ENCODE data around the gene COX14.

Gene COX14

DNA sequence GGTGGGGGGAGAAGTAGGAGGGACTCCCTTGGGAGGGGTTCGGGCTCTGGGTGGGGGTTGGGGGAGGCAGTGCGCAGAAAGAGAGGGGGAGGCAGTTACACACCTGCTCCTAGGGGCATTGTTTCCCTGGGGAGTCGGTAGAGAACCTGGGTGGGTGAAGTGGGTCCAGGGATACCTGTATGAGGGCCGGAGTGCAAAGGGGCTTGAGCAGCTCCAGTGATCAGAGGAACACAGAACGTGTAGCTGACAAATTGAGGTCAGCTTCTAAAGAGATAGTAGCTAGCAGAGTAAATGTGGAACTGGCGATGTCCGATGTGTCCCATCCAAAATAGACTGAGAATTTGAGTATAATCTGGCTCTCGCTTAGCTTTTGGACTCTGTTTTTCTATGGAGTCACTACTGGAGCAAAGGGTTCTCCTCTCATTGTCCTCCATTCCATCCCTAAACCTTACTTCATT is 26.4 kb upstream of the COX14 start:
- Histone ChIP-seq H3K9ac (ENCODE audit: low read length) (peak overlapping the region; percentile 78), H3K4me3 (ENCODE audit: low read length) (peak overlapping the region; percentile 80), H3K27ac (ENCODE audit: low read length) (peak overlapping the region; percentile 76), H3K4me2 (ENCODE audit: low read length) (peak overlapping the region; percentile 81), H2AFZ (ENCODE audit: low read depth, low read length) (no peak overlapping the region), H3K9me3 (ENCODE audit: insufficient read depth, low read length) (no peaks in the 10 kb centered on the region), H3K36me3 (replicated peaks; ENCODE audit: low read depth, low read length) (peaks cover 30% of the 10 kb centered on the region), H3K79me2 (ENCODE audit: low read length) (peaks cover 20% of the 10 kb centered on the region), H4K20me1 (ENCODE audit: insufficient read depth, low read length) (peaks cover 5% of the 10 kb centered on the region), H3K4me1 (ENCODE audit: low read length) (peaks cover 6% of the 10 kb centered on the region; the same call in 1 of the 2 replicates), H3K27me3 (ENCODE audit: low read depth, low read length) (no peaks in the 10 kb centered on the region)
- TF ChIP-seq, protein P1, sequence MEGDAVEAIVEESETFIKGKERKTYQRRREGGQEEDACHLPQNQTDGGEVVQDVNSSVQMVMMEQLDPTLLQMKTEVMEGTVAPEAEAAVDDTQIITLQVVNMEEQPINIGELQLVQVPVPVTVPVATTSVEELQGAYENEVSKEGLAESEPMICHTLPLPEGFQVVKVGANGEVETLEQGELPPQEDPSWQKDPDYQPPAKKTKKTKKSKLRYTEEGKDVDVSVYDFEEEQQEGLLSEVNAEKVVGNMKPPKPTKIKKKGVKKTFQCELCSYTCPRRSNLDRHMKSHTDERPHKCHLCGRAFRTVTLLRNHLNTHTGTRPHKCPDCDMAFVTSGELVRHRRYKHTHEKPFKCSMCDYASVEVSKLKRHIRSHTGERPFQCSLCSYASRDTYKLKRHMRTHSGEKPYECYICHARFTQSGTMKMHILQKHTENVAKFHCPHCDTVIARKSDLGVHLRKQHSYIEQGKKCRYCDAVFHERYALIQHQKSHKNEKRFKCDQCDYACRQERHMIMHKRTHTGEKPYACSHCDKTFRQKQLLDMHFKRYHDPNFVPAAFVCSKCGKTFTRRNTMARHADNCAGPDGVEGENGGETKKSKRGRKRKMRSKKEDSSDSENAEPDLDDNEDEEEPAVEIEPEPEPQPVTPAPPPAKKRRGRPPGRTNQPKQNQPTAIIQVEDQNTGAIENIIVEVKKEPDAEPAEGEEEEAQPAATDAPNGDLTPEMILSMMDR (IDR thresholded peaks at IDR 0.05; ENCODE audit: low read depth, low read length): no peak
- TF ChIP-seq EZH2phosphoT487 (IDR thresholded peaks at IDR 0.05; ENCODE audit: low read depth): no peak

DNA sequence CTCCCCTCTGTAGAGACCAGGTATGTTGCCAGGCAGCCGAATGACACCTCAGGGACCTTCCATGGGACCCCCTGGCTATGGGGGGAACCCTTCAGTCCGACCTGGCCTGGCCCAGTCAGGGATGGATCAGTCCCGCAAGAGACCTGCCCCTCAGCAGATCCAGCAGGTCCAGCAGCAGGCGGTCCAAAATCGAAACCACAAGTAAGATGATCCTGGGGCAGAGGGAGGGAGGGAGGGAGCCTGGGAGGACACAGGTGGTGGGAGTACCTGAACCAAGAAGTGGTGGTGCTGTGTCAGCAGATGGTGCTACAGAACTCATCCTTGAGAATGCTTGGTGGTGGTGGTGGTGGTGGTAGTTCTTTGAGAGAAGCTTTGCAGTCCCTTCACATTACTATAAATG is 25.9 kb upstream of the COX14 start:
- peaks cover 6% of the 10 kb centered on the region; the same call in 1 of the 2 replicates for H3K4me1 ChIP-seq (ENCODE audit: low read length)
- H4K20me1 ChIP-seq (ENCODE audit: insufficient read depth, low read length): peaks cover 5% of the 10 kb centered on the region
- no peaks in the 10 kb centered on the region for H3K9me3 ChIP-seq (ENCODE audit: insufficient read depth, low read length)
- peak overlapping the region; percentile 76 for H3K27ac ChIP-seq (ENCODE audit: low read length)
- peak overlapping the region; percentile 81 for H3K4me2 ChIP-seq (ENCODE audit: low read length)
- TF ChIP-seq EZH2phosphoT487 (IDR thresholded peaks at IDR 0.05; ENCODE audit: low read depth): no peak
- TF ChIP-seq, protein P1 (IDR thresholded peaks at IDR 0.05; ENCODE audit: low read depth, low read length): no peak
- H2AFZ ChIP-seq (ENCODE audit: low read depth, low read length): no peak overlapping the region
- H3K27me3 ChIP-seq (ENCODE audit: low read depth, low read length): no peaks in the 10 kb centered on the region
- H3K36me3 ChIP-seq (replicated peaks; ENCODE audit: low read depth, low read length): peaks cover 32% of the 10 kb centered on the region
- peak overlapping the region; percentile 78 for H3K9ac ChIP-seq (ENCODE audit: low read length)
- H3K79me2 ChIP-seq (ENCODE audit: low read length): peaks cover 20% of the 10 kb centered on the region
- H3K4me3 ChIP-seq (ENCODE audit: low read length): peak overlapping the region; percentile 80

DNA sequence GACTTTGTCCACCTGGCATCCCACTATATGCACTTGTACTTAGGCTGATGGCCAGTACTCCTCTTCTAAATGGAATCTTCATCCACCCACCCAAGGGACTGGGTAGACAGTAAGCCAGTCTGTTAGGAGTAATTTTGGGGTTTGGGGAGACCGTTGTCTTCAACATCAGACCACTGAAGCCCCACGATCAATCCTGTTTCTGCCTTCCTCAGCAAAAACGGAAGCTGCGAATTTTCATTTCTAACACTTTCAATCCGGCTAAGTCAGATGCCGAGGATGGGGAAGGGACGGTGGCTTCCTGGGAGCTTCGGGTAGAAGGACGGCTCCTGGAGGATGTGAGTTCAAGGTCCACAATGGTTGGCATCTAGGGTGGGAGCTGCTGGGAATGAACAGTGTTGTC is 24.9 kb upstream of the COX14 start:
- Histone ChIP-seq H3K27ac (ENCODE audit: low read length) (no peak overlapping the region), H3K9me3 (ENCODE audit: insufficient read depth, low read length) (no peaks in the 10 kb centered on the region), H3K36me3 (replicated peaks; ENCODE audit: low read depth, low read length) (peaks cover 36% of the 10 kb centered on the region), H3K79me2 (ENCODE audit: low read length) (peaks cover 20% of the 10 kb centered on the region), H2AFZ (ENCODE audit: low read depth, low read length) (no peak overlapping the region), H3K4me2 (ENCODE audit: low read length) (no peak overlapping the region), H3K4me1 (ENCODE audit: low read length) (peaks cover 6% of the 10 kb centered on the region; the same call in 1 of the 2 replicates), H4K20me1 (ENCODE audit: insufficient read depth, low read length) (peaks cover 5% of the 10 kb centered on the region), H3K9ac (ENCODE audit: low read length) (no peak overlapping the region), H3K4me3 (ENCODE audit: low read length) (no peak overlapping the region), H3K27me3 (ENCODE audit: low read depth, low read length) (no peaks in the 10 kb centered on the region)
- TF ChIP-seq EZH2phosphoT487 (IDR thresholded peaks at IDR 0.05; ENCODE audit: low read depth): no peak
- TF ChIP-seq, protein P1 (IDR thresholded peaks at IDR 0.05; ENCODE audit: low read depth, low read length): no peak

DNA sequence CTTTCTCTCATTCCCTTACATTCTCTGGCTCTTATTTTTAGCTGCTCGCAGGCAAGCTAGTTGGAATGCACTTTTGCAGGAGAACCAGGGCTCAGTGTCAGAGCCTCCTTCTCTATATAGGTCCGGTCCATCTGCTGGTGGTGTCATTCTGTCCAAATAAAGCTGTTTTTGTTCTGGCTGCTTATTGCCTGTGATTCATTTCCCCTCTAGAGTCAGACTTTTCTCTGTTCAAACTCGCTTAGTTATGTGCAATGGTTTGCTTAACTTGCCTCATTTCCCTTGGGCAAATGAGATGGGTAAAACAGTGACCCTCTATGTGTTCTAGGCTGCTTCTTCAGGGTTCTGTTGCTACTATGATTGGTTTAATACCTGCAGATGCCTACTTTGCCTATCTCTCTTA is 24.0 kb upstream of the COX14 start:
- TF ChIP-seq, protein P1 (IDR thresholded peaks at IDR 0.05; ENCODE audit: low read depth, low read length): no peak
- TF ChIP-seq EZH2phosphoT487 (IDR thresholded peaks at IDR 0.05; ENCODE audit: low read depth): no peak
- no peaks in the 10 kb centered on the region for H3K9me3 ChIP-seq (ENCODE audit: insufficient read depth, low read length)
- H3K79me2 ChIP-seq (ENCODE audit: low read length): peaks cover 20% of the 10 kb centered on the region
- no peak overlapping the region for H2AFZ ChIP-seq (ENCODE audit: low read depth, low read length)
- H3K4me3 ChIP-seq (ENCODE audit: low read length): no peak overlapping the region
- peaks cover 6% of the 10 kb centered on the region; the same call in 1 of the 2 replicates for H3K4me1 ChIP-seq (ENCODE audit: low read length)
- no peaks in the 10 kb centered on the region for H3K27me3 ChIP-seq (ENCODE audit: low read depth, low read length)
- peaks cover 5% of the 10 kb centered on the region for H4K20me1 ChIP-seq (ENCODE audit: insufficient read depth, low read length)
- peak overlapping the region; percentile 9; the same call in 1 of the 2 replicates for H3K27ac ChIP-seq (ENCODE audit: low read length)
- no peak overlapping the region for H3K4me2 ChIP-seq (ENCODE audit: low read length)
- H3K36me3 ChIP-seq (replicated peaks; ENCODE audit: low read depth, low read length): peaks cover 40% of the 10 kb centered on the region
- no peak overlapping the region for H3K9ac ChIP-seq (ENCODE audit: low read length)

Measured in OCI-LY3 (cell line).